Measurements from ENCODE around the gene MEIS2.
A peak's percentile ranks its signal among the peaks of the same experiment; 100 is the strongest.

MEIS2 gene

DNA sequence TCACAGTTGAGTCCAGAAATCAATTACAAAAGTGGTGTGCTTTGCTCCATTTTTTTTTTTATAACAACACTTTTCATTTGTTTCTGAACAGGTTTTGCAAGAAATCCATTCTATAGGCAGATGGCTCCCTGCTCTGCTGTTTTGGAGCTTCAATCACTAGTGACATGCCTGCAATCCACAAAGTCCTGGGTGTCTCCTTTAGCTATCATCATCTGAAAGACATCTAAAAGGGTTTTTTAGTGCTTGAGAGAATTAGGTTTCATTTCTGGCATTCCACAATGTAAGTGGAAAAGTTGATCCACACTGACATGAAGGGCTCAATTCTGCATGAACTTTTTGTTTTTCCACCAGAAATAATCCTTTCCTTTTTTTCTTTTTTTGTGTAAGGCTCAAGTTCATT lies 24.0 kb upstream of the MEIS2 start:
- H3K4me1 Mint-ChIP-seq = peaks cover 31% of the 10 kb centered on the region
- no peaks in the 10 kb centered on the region for H3K27me3 Mint-ChIP-seq (ENCODE audit: low read depth)
- peaks cover 16% of the 10 kb centered on the region for H3K36me3 Mint-ChIP-seq (ENCODE audit: low read depth)
- TF ChIP-seq, protein P1, sequence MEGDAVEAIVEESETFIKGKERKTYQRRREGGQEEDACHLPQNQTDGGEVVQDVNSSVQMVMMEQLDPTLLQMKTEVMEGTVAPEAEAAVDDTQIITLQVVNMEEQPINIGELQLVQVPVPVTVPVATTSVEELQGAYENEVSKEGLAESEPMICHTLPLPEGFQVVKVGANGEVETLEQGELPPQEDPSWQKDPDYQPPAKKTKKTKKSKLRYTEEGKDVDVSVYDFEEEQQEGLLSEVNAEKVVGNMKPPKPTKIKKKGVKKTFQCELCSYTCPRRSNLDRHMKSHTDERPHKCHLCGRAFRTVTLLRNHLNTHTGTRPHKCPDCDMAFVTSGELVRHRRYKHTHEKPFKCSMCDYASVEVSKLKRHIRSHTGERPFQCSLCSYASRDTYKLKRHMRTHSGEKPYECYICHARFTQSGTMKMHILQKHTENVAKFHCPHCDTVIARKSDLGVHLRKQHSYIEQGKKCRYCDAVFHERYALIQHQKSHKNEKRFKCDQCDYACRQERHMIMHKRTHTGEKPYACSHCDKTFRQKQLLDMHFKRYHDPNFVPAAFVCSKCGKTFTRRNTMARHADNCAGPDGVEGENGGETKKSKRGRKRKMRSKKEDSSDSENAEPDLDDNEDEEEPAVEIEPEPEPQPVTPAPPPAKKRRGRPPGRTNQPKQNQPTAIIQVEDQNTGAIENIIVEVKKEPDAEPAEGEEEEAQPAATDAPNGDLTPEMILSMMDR (IDR thresholded peaks at IDR 0.05; ENCODE audit: unreplicated experiment in 3 of 3) = no peak
- peak overlapping the region; percentile 52 to 77 (median 57) for H3K27ac Mint-ChIP-seq
- H3K9me3 Mint-ChIP-seq = no peaks in the 10 kb centered on the region
- no peak overlapping the region for H3K4me3 Mint-ChIP-seq

DNA sequence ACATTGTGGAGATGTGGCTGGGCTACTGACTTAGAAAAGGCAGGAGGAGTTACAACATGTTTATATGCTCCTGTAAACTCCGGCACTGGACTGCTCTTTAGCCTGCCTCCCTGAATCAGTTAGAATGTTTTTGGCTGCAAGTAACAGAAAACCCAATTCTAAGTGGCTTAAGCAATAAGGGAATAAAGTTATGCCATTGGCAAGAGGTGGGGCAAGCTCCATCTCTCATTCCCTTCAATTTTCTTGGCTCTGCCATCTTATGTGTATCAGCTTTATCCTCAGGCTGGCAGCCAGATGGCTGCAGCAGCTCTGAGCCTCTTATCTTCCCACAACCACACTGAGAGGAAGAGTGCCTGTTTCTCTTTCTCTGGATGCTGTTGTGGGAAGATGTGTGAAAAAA lies 22.4 kb upstream of the MEIS2 start:
- Mint-ChIP-seq H3K4me1 (peaks cover 31% of the 10 kb centered on the region), H3K9me3 (no peaks in the 10 kb centered on the region), H3K4me3 (no peak overlapping the region), H3K27me3 (ENCODE audit: low read depth) (no peaks in the 10 kb centered on the region), H3K36me3 (ENCODE audit: low read depth) (peaks cover 16% of the 10 kb centered on the region), H3K27ac (peak overlapping the region in 1 of 3 experiments; percentile 1)
- TF ChIP-seq, protein P1 (IDR thresholded peaks at IDR 0.05; ENCODE audit: unreplicated experiment in 3 of 3) = no peak

GRCh38 chr15:37121492-37121891 lies 21.1 kb upstream of the MEIS2 start:
- TF ChIP-seq, protein P1 (IDR thresholded peaks at IDR 0.05; ENCODE audit: unreplicated experiment in 3 of 3) = no peak

DNA sequence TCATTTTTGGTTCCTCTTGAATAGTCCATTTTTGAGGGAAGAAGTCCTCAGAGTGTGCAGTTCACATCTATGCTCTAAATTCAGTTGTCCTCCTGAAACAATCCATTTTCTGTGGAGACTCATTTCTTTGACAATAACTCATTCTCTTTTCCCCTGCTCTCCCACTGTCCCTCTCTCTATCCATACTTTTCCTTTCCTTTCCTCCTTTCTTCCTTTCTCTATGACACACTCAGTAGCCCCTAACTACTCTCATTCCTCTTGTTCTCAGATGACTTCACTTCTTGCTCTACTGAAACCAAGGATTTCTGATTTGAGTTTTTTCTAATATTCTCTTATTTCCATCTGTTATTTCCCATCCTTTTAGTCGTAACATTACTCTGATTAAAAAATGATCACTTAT lies 16.7 kb upstream of the MEIS2 start:
- peaks cover 6% of the 10 kb centered on the region for H3K4me1 Mint-ChIP-seq
- H3K9me3 Mint-ChIP-seq = no peaks in the 10 kb centered on the region
- H3K27ac Mint-ChIP-seq = peak overlapping the region in 2 of 3 experiments; percentile 5 to 48
- H3K4me3 Mint-ChIP-seq = no peak overlapping the region
- TF ChIP-seq, protein P1 (IDR thresholded peaks at IDR 0.05; ENCODE audit: unreplicated experiment in 3 of 3) = no peak
- H3K36me3 Mint-ChIP-seq (ENCODE audit: low read depth) = peaks cover 16% of the 10 kb centered on the region
- peaks cover 11% of the 10 kb centered on the region for H3K27me3 Mint-ChIP-seq (ENCODE audit: low read depth)

More at GRCh38 chr15:37121492-37121891, 21.1 kb upstream of the MEIS2 start:
- H3K4me1 Mint-ChIP-seq = peaks cover 31% of the 10 kb centered on the region
- no peaks in the 10 kb centered on the region for H3K9me3 Mint-ChIP-seq
- H3K36me3 Mint-ChIP-seq (ENCODE audit: low read depth) = peaks cover 16% of the 10 kb centered on the region
- no peak overlapping the region for H3K4me3 Mint-ChIP-seq
- H3K27ac Mint-ChIP-seq = no peak overlapping the region
- H3K27me3 Mint-ChIP-seq (ENCODE audit: low read depth) = no peaks in the 10 kb centered on the region

DNA sequence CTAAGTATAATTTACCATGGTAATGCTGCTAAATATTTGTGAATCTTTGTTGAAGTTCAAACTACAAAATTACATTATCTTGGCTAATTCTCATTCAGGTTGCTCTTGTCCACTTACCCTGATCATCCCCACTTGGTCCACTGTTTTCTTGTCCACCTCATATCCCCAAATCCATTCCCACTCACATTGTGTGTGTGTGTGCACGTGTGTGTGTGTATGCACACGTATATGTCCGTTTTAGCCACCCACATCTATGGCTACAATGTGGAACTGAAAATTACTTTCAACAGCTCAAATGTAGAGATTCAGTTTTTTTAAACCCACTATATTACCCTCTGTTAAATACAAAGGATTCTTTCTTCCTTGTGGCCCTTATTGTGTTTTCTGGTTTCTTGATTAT lies 15.2 kb upstream of the MEIS2 start:
- TF ChIP-seq, protein P1 (IDR thresholded peaks at IDR 0.05; ENCODE audit: unreplicated experiment in 3 of 3) = no peak
- H3K4me1 Mint-ChIP-seq = peaks cover 19% of the 10 kb centered on the region
- H3K27ac Mint-ChIP-seq = no peak overlapping the region
- no peaks in the 10 kb centered on the region for H3K9me3 Mint-ChIP-seq
- no peak overlapping the region for H3K4me3 Mint-ChIP-seq
- peaks cover 26% of the 10 kb centered on the region for H3K27me3 Mint-ChIP-seq (ENCODE audit: low read depth)
- H3K36me3 Mint-ChIP-seq (ENCODE audit: low read depth) = peaks cover 4% of the 10 kb centered on the region

DNA sequence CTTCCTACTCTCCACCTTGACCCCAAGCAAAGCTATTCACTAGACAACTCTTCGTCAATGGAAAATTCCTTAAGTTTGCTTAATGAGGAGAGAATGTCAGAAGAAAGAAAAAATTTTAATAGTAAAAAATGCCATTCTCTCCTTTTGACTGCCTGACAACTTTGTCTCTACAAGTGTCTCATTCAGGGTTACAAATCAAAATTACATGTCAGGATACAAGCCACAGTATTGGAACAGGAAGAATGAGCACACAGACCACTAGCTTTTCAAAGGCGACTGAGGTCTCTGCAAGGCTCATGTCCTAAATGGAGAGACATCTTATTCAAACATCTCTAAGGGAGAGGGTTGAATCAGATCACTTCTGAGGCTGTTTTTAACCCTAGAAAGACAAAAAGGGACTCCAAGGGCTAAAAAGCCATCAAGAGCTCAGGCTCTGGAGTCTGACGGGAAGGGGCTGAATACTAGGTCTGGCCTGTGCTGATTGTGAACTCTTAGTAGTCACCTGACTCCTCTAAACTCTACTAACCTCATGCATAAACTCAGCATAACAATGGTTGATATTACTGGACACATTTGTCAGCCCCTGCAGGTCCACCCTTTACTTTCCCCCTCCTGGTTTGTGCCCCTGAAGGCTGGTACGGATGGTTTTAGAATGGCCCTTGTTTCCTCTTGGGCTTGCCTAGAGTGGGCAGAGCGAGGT lies 12.8 kb upstream of the MEIS2 start:
- Mint-ChIP-seq H3K4me1 (peaks cover 34% of the 10 kb centered on the region), H3K36me3 (ENCODE audit: low read depth) (no peaks in the 10 kb centered on the region), H3K27ac (peak overlapping the region; percentile 98 to 100 (median 100)), H3K9me3 (no peaks in the 10 kb centered on the region), H3K27me3 (ENCODE audit: low read depth) (peaks cover 50% of the 10 kb centered on the region), H3K4me3 (peak overlapping the region in 2 of 3 experiments; percentile 3 to 44)
- TF ChIP-seq, protein P1 (IDR thresholded peaks at IDR 0.05; ENCODE audit: unreplicated experiment in 3 of 3) = no peak

Measured in nephron (organoid).